Hepatocyte (in vitro differentiated cells): ENCODE data around the gene ASB10. TPM values are rescaled to one million over a fixed set of nuclear protein-coding genes. Genes with fewer than 3 reads are reported as not detected.

Source experiments
- DNase-seq: peaks from one replicate; pipeline ENCODE4 v3.0.0-alpha.2; 2016; ENCODE audit warnings: low spot score
- H2AFZ ChIP-seq: fragments of 200-600 bp; sonication (generic); 2 replicates; pipeline ENCODE4 v1.6.0; 2016; ENCODE audit warnings: antibody characterized with exemption, mild to moderate bottlenecking
- H3K27ac ChIP-seq: fragments of 200-600 bp; sonication (generic); 2 replicates; pipeline ENCODE4 v1.5.1; 2016; ENCODE audit warnings: mild to moderate bottlenecking
- H3K27me3 ChIP-seq: fragments of 200-600 bp; sonication (generic); 2 replicates; pipeline ENCODE4 v1.6.1; 2016
- H3K36me3 ChIP-seq: fragments of 200-600 bp; sonication (generic); replicated peaks from 2 replicates; pipeline ENCODE4 v1.5.1; 2016; ENCODE audit warnings: low read depth; ENCODE audit not compliant: insufficient read depth
- H3K4me1 ChIP-seq: fragments of 200-600 bp; sonication (generic); 2 replicates; pipeline ENCODE4 v1.5.1; 2016; ENCODE audit warnings: mild to moderate bottlenecking, moderate library complexity; ENCODE audit not compliant: insufficient read depth
- H3K4me2 ChIP-seq: fragments of 200-600 bp; sonication (generic); 2 replicates; pipeline ENCODE4 v1.6.0; 2016
- H3K4me3 ChIP-seq: fragments of 200-600 bp; sonication (generic); 2 replicates; pipeline ENCODE4 v1.5.1; 2016; ENCODE audit warnings: mild to moderate bottlenecking
- H3K79me2 ChIP-seq: fragments of 200-600 bp; sonication (generic); 2 replicates; pipeline ENCODE4 v1.6.0; 2017; ENCODE audit warnings: mild to moderate bottlenecking
- H3K9me2 ChIP-seq: fragments of 200-600 bp; sonication (generic); replicated peaks from 2 replicates; pipeline ENCODE4 v1.6.0; 2017; ENCODE audit warnings: mild to moderate bottlenecking; ENCODE audit not compliant: insufficient read depth
- H3K9me3 ChIP-seq: fragments of 200-600 bp; sonication (generic); 2 replicates; pipeline ENCODE4 v1.5.1; 2016; ENCODE audit warnings: low read depth, mild to moderate bottlenecking
- H4K20me1 ChIP-seq: fragments of 200-600 bp; sonication (generic); 2 replicates; pipeline ENCODE4 v1.6.0; 2016; ENCODE audit warnings: mild to moderate bottlenecking; ENCODE audit not compliant: insufficient read depth, poor library complexity, severe bottlenecking
- CTCF ChIP-seq: fragments of 200-600 bp; sonication (generic); IDR thresholded peaks from 2 replicates; pipeline ENCODE4 v1.5.1; 2016; ENCODE audit warnings: antibody characterized with exemption, mild to moderate bottlenecking; ENCODE audit not compliant: poor library complexity
- EZH2 ChIP-seq: fragments of 200-600 bp; sonication (generic); IDR thresholded peaks from 2 replicates; pipeline ENCODE4 v1.6.1; 2016; ENCODE audit warnings: antibody characterized with exemption, mild to moderate bottlenecking, borderline replicate concordance
- EZH2phosphoT487 ChIP-seq: fragments of 200-600 bp; sonication (generic); IDR thresholded peaks from one replicate; pipeline ENCODE4 v1.6.1; 2018; ENCODE audit warnings: antibody characterized with exemption, mild to moderate bottlenecking, low read depth, moderate library complexity; ENCODE audit not compliant: unreplicated experiment, severe bottlenecking
- WGBS: methylation state at CpG from one replicate; pipeline ENCODE4 v1.1.6; 2016; ENCODE audit warnings: low lambda C conversion rate; ENCODE audit errors: missing lambda C conversion rate; 5-methylcytosine and 5-hydroxymethylcytosine counted together
- polyA plus RNA-seq: library from polyadenylated mRNA; unstranded; fragments of >200 nt; fragmentation: Nextera tagmentation; extraction: Ambion mirVana; gene quantifications from 2 replicates; pipeline ENCODE4 v1.2.1, GENCODE V29; 2016
- total RNA-seq: library from RNA; depleted of rRNA; stranded (reverse); fragments of >200 nt; gene quantifications from 2 replicates; pipeline ENCODE4 v1.2.3, GENCODE V29; 2014

ASB10 gene
- total and polyA plus RNA-seq, 2 experiments from 2014 or later: not detected

GRCh38 chr7:151212626-151213025, 25.6 kb upstream of the ASB10 start:
- no peaks in the 10 kb centered on the region for H3K79me2 ChIP-seq
- 88% methylated on average over 5 of the region's 5 CpGs for WGBS
- H2AFZ ChIP-seq: no peak overlapping the region
- H3K9me3 ChIP-seq: no peaks in the 10 kb centered on the region
- H3K27me3 ChIP-seq: no peaks in the 10 kb centered on the region
- no peak overlapping the region for H3K27ac ChIP-seq
- H4K20me1 ChIP-seq: no peaks in the 10 kb centered on the region
- no peaks in the 10 kb centered on the region for H3K4me1 ChIP-seq
- H3K9me2 ChIP-seq: no peaks in the 10 kb centered on the region
- no peak for DNase-seq
- no peaks in the 10 kb centered on the region for H3K36me3 ChIP-seq
- no peak overlapping the region for H3K4me2 ChIP-seq
- no peak overlapping the region for H3K4me3 ChIP-seq
- TF ChIP-seq EZH2: no peak
- no peak for TF ChIP-seq EZH2phosphoT487
- no peak for TF ChIP-seq CTCF

- Histone ChIP-seq H3K4me1 (no peaks in the 10 kb centered on the region), H3K27me3 (no peaks in the 10 kb centered on the region), H3K4me3 (no peak overlapping the region), H3K9me3 (no peaks in the 10 kb centered on the region), H3K79me2 (no peaks in the 10 kb centered on the region), H3K4me2 (no peak overlapping the region), H2AFZ (no peak overlapping the region), H4K20me1 (no peaks in the 10 kb centered on the region), H3K9me2 (no peaks in the 10 kb centered on the region), H3K36me3 (no peaks in the 10 kb centered on the region), H3K27ac (no peak overlapping the region)
- DNase-seq: no peak
- TF ChIP-seq EZH2: no peak
- no peak for TF ChIP-seq CTCF
- TF ChIP-seq EZH2phosphoT487: no peak
- 84% methylated on average over 3 of the region's 3 CpGs for WGBS
Observed at GRCh38 chr7:151211155-151211772, 24.2 kb upstream of the ASB10 start.

- TF ChIP-seq EZH2 (no peak), CTCF (no peak), EZH2phosphoT487 (no peak)
- Histone ChIP-seq H3K36me3 (no peaks in the 10 kb centered on the region), H2AFZ (no peak within 1 kb of the TSS), H3K27ac (no peak within 1 kb of the TSS), H3K4me1 (no peaks in the 10 kb centered on the region), H3K4me3 (no peak within 1 kb of the TSS), H3K9me3 (no peaks in the 10 kb centered on the region), H3K79me2 (no peaks in the 10 kb centered on the region), H3K27me3 (no peaks in the 10 kb centered on the region), H3K9me2 (no peaks in the 10 kb centered on the region), H4K20me1 (no peaks in the 10 kb centered on the region), H3K4me2 (no peak within 1 kb of the TSS)
- 84% methylated on average over 17 of the region's 17 CpGs for WGBS
- DNase-seq: no peak
Observed at GRCh38 chr7:151210087-151210854, 23.2 kb upstream of the ASB10 start, which contains the start of gene H2BK1. Gene H2BK1 (minus strand): TSS chr7:151210488. CDS start chr7:151210318, 170 bp downstream.
